SK-N-MC (cell line): Measurements from ENCODE around the gene ARHGEF7.
"Not testable (repeated sequence)": the region's sequence is repeated elsewhere in the genome, so short reads cannot be mapped to it uniquely, and the experiment has no call there.

Experiments used
- DNase-seq: peaks from one replicate; pipeline ENCODE4 v3.0.0-alpha.2; 2011; ENCODE audit warnings: low read depth, low spot score
- H3K27ac ChIP-seq: fragments of 200-600 bp; sonication (generic); 2 replicates; pipeline ENCODE4 v1.5.1; 2016; ENCODE audit warnings: mixed run types
- H3K36me3 ChIP-seq: fragments of 200-600 bp; sonication (generic); 2 replicates; pipeline ENCODE4 v1.6.1; 2017; ENCODE audit warnings: antibody characterized with exemption, low read length, mixed read lengths; ENCODE audit not compliant: insufficient read depth
- H3K4me3 ChIP-seq: fragments of 200-600 bp; sonication (generic); 2 replicates; pipeline ENCODE4 v1.5.1; 2016
- H3K9ac ChIP-seq: fragments of 200-600 bp; sonication (generic); 2 replicates; pipeline ENCODE4 v1.8.0; 2017; ENCODE audit warnings: mixed run types, mixed read lengths; ENCODE audit not compliant: insufficient read length
- H3K9me3 ChIP-seq: fragments of 200-600 bp; sonication (generic); 2 replicates; pipeline ENCODE4 v1.6.1; 2017; ENCODE audit warnings: low read depth, mild to moderate bottlenecking, antibody characterized with exemption, low read length, moderate library complexity, mixed read lengths
- EZH2 ChIP-seq: fragments of 200-600 bp; sonication (generic); IDR thresholded peaks from one replicate; pipeline ENCODE4 v1.6.1; 2017; ENCODE audit warnings: antibody characterized with exemption
- FOXP2 ChIP-seq: optimal IDR thresholded peaks from 2 replicates; pipeline ENCODE3; 2011; ENCODE audit warnings: mild to moderate bottlenecking, moderate library complexity; ENCODE audit not compliant: insufficient read depth; ENCODE audit errors: extremely low read length, control extremely low read depth
- POLR2AphosphoS5 ChIP-seq: IDR thresholded peaks from 2 replicates; pipeline ENCODE4 v1.6.1; 2012; ENCODE audit warnings: mild to moderate bottlenecking, low read depth, low read length, borderline replicate concordance

The ARHGEF7 gene

GRCh38 chr13:111184458-111185401 is 69.6 kb downstream of the ARHGEF7 start:
- H3K4me3 ChIP-seq, result no peak overlapping the region
- no peak for DNase-seq
- H3K9me3 ChIP-seq, result no peaks in the 10 kb centered on the region
- TF ChIP-seq POLR2AphosphoS5 (no peak), FOXP2 (no peak), EZH2 (no peak)
- no peak overlapping the region for H3K27ac ChIP-seq
- H3K36me3 ChIP-seq, result no peaks in the 10 kb centered on the region
- H3K9ac ChIP-seq, result no peak overlapping the region

GRCh38 chr13:111186305-111186935 is 71.3 kb downstream of the ARHGEF7 start:
- H3K9ac ChIP-seq, result no peak overlapping the region
- DNase-seq, result no peak
- no peak for TF ChIP-seq FOXP2
- TF ChIP-seq EZH2, result no peak
- TF ChIP-seq POLR2AphosphoS5, result no peak
- H3K36me3 ChIP-seq, result no peaks in the 10 kb centered on the region
- H3K9me3 ChIP-seq, result no peaks in the 10 kb centered on the region
- H3K27ac ChIP-seq, result no peak overlapping the region
- H3K4me3 ChIP-seq, result no peak overlapping the region

- TF ChIP-seq EZH2 (no peak), POLR2AphosphoS5 (no peak), FOXP2 (no peak)
- no peaks in the 10 kb centered on the region for H3K36me3 ChIP-seq
- no peak for DNase-seq
- H3K4me3 ChIP-seq, result no peak overlapping the region
- H3K27ac ChIP-seq, result no peak overlapping the region
- H3K9me3 ChIP-seq, result no peaks in the 10 kb centered on the region
- no peak overlapping the region for H3K9ac ChIP-seq
Observed at GRCh38 chr13:111187960-111188541, 72.9 kb downstream of the ARHGEF7 start.

- DNase-seq, H3K9ac ChIP-seq, H3K36me3 ChIP-seq, H3K27ac ChIP-seq, H3K9me3 ChIP-seq, H3K4me3 ChIP-seq: not testable (repeated sequence)
Observed at GRCh38 chr13:111189064-111189505, 74.0 kb downstream of the ARHGEF7 start.

- DNase-seq, H3K36me3 ChIP-seq, H3K4me3 ChIP-seq, H3K27ac ChIP-seq, H3K9ac ChIP-seq, H3K9me3 ChIP-seq: not testable (repeated sequence)
Observed at GRCh38 chr13:111189516-111189915, 74.4 kb downstream of the ARHGEF7 start.

- not testable (repeated sequence) for H3K36me3 ChIP-seq, DNase-seq, H3K9ac ChIP-seq, H3K9me3 ChIP-seq, H3K4me3 ChIP-seq, H3K27ac ChIP-seq
Observed at GRCh38 chr13:111193223-111193622, 78.1 kb downstream of the ARHGEF7 start.

GRCh38 chr13:111194651-111195050 is 79.5 kb downstream of the ARHGEF7 start:
- not testable (repeated sequence) for H3K27ac ChIP-seq, DNase-seq, H3K9me3 ChIP-seq

GRCh38 chr13:111198732-111199378 is 83.7 kb downstream of the ARHGEF7 start:
- H3K36me3 ChIP-seq, result not testable (repeated sequence)

More at GRCh38 chr13:111194651-111195050, 79.5 kb downstream of the ARHGEF7 start:
- H3K36me3 ChIP-seq, H3K9ac ChIP-seq, H3K4me3 ChIP-seq: not testable (repeated sequence)

More at GRCh38 chr13:111198732-111199378, 83.7 kb downstream of the ARHGEF7 start:
- H3K9me3 ChIP-seq, H3K4me3 ChIP-seq, H3K27ac ChIP-seq, H3K9ac ChIP-seq, DNase-seq: not testable (repeated sequence)
